Measurements from ENCODE around the gene RPTOR.

RPTOR gene

GRCh38 chr17:80546267-80546666 lies 1.6 kb downstream of the RPTOR start:
- H3K4me1 Mint-ChIP-seq (ENCODE audit: low read depth), result peaks cover 26% of the 10 kb centered on the region
- intact Hi-C loops (cut with micrococcal nuclease), result no loop called here
- no peak overlapping the region for H3K27ac Mint-ChIP-seq
- H3K27me3 Mint-ChIP-seq, result peaks cover 15% of the 10 kb centered on the region
- no peaks in the 10 kb centered on the region for H3K9me3 Mint-ChIP-seq
- H3K4me3 Mint-ChIP-seq, result peak overlapping the region; percentile 89
- peaks cover 10% of the 10 kb centered on the region for H3K36me3 Mint-ChIP-seq (ENCODE audit: low read depth)

DNA sequence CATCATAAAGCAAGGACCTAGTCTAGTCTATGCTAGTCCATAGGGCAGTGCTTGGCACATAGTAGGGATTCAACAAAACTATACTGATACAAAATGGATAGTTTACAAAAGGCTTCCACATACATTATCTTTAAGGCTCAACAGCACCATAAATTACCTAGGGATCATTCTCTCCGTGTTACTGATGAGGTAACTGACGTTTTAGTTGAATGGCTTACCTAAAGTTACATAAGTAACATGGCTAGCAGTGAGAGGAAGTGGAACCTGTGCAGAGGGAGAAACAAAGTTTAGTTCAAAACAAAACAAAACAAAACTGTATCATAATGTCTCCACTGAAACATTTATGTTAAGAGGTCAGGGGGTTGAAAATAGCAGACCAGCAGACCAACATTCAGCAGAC lies 7.9 kb downstream of the RPTOR start:
- peaks cover 25% of the 10 kb centered on the region for H3K4me1 Mint-ChIP-seq (ENCODE audit: low read depth)
- no peak overlapping the region for H3K27ac Mint-ChIP-seq
- no peaks in the 10 kb centered on the region for H3K9me3 Mint-ChIP-seq
- peaks cover 19% of the 10 kb centered on the region for H3K36me3 Mint-ChIP-seq (ENCODE audit: low read depth)
- H3K27me3 Mint-ChIP-seq, result no peaks in the 10 kb centered on the region
- intact Hi-C loops (cut with micrococcal nuclease), result no loop called here
- no peak overlapping the region for H3K4me3 Mint-ChIP-seq

GRCh38 chr17:80555266-80555665 lies 10.6 kb downstream of the RPTOR start:
- peaks cover 24% of the 10 kb centered on the region for H3K4me1 Mint-ChIP-seq (ENCODE audit: low read depth)
- H3K9me3 Mint-ChIP-seq, result no peaks in the 10 kb centered on the region
- H3K4me3 Mint-ChIP-seq, result no peak overlapping the region
- H3K27ac Mint-ChIP-seq, result no peak overlapping the region
- intact Hi-C loops (cut with micrococcal nuclease), result no loop called here
- H3K27me3 Mint-ChIP-seq, result no peaks in the 10 kb centered on the region
- peaks cover 36% of the 10 kb centered on the region for H3K36me3 Mint-ChIP-seq (ENCODE audit: low read depth)

DNA sequence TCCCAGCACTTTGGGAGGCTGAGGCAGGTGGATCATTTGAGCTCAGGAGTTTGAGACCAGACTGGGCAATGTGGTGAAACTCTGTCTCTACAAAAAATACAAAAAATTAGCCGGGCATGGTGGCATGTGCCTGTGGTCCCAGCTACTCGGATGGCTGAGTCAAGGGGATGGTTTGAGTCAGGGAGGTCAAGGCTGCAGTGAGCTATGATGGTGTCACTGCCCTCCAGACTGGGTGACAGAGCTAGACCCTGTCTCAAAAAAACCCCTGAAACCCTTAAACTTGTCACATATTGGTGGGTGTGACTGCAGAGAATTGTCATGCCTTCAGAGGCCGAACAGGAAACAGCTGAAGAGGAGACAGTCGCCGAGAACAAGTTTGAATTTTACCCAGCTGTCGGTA lies 13.4 kb downstream of the RPTOR start:
- peaks cover 12% of the 10 kb centered on the region for H3K4me1 Mint-ChIP-seq (ENCODE audit: low read depth)
- H3K27ac Mint-ChIP-seq, result no peak overlapping the region
- H3K36me3 Mint-ChIP-seq (ENCODE audit: low read depth), result peaks cover 35% of the 10 kb centered on the region
- intact Hi-C loops (cut with micrococcal nuclease), result no loop called here
- no peak overlapping the region for H3K4me3 Mint-ChIP-seq
- no peaks in the 10 kb centered on the region for H3K27me3 Mint-ChIP-seq
- H3K9me3 Mint-ChIP-seq, result no peaks in the 10 kb centered on the region

GRCh38 chr17:80559825-80560251 lies 15.2 kb downstream of the RPTOR start:
- no peak overlapping the region for H3K4me3 Mint-ChIP-seq
- peaks cover 12% of the 10 kb centered on the region for H3K4me1 Mint-ChIP-seq (ENCODE audit: low read depth)
- H3K36me3 Mint-ChIP-seq (ENCODE audit: low read depth), result peaks cover 31% of the 10 kb centered on the region
- no peak overlapping the region for H3K27ac Mint-ChIP-seq
- H3K27me3 Mint-ChIP-seq, result no peaks in the 10 kb centered on the region
- H3K9me3 Mint-ChIP-seq, result no peaks in the 10 kb centered on the region
- intact Hi-C loops (cut with micrococcal nuclease), result no loop called here

GRCh38 chr17:80561541-80562114 lies 17.0 kb downstream of the RPTOR start:
- Mint-ChIP-seq H3K36me3 (ENCODE audit: low read depth) (peaks cover 16% of the 10 kb centered on the region), H3K4me1 (ENCODE audit: low read depth) (peaks cover 12% of the 10 kb centered on the region), H3K9me3 (no peaks in the 10 kb centered on the region), H3K27ac (no peak overlapping the region), H3K27me3 (no peaks in the 10 kb centered on the region), H3K4me3 (no peak overlapping the region)
- intact Hi-C loops (cut with micrococcal nuclease), result no loop called here

DNA sequence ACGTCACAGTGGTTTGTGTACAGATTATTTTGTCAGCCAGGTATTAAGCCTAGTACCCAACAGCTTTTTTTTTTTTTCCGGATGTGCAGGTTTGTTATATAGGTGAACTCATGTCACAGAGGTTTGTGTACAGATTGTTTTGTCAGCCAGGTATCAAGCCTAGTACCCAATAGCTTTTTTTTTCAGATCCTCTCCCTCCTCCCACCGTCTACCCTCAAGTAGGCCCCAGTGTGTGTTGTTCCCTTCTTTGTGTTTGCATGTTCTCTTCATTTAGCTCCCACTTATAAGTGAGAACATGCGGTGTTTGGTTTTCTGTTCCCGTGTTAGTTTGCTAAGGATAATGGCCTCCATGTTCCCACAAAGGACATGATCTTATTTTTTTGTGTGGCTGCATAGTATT lies 19.9 kb downstream of the RPTOR start:
- no peak overlapping the region for H3K27ac Mint-ChIP-seq
- no peaks in the 10 kb centered on the region for H3K9me3 Mint-ChIP-seq
- H3K4me1 Mint-ChIP-seq (ENCODE audit: low read depth), result no peaks in the 10 kb centered on the region
- H3K27me3 Mint-ChIP-seq, result no peaks in the 10 kb centered on the region
- intact Hi-C loops (cut with micrococcal nuclease), result no loop called here
- H3K36me3 Mint-ChIP-seq (ENCODE audit: low read depth), result peaks cover 4% of the 10 kb centered on the region
- no peak overlapping the region for H3K4me3 Mint-ChIP-seq

- intact Hi-C loops (cut with micrococcal nuclease), result no loop called here
- Mint-ChIP-seq H3K4me3 (no peak overlapping the region), H3K4me1 (ENCODE audit: low read depth) (no peaks in the 10 kb centered on the region), H3K36me3 (ENCODE audit: low read depth) (no peaks in the 10 kb centered on the region), H3K9me3 (no peaks in the 10 kb centered on the region), H3K27me3 (no peaks in the 10 kb centered on the region), H3K27ac (no peak overlapping the region)
Measured at GRCh38 chr17:80565343-80566053, 20.9 kb downstream of the RPTOR start.

GRCh38 chr17:80566054-80566400 lies 21.4 kb downstream of the RPTOR start:
- Mint-ChIP-seq H3K4me1 (ENCODE audit: low read depth) (no peaks in the 10 kb centered on the region), H3K27ac (no peak overlapping the region), H3K9me3 (no peaks in the 10 kb centered on the region), H3K36me3 (ENCODE audit: low read depth) (no peaks in the 10 kb centered on the region), H3K4me3 (no peak overlapping the region), H3K27me3 (no peaks in the 10 kb centered on the region)
- intact Hi-C loops (cut with micrococcal nuclease), result no loop called here

GRCh38 chr17:80568246-80568645 lies 23.6 kb downstream of the RPTOR start:
- H3K9me3 Mint-ChIP-seq, result no peaks in the 10 kb centered on the region
- H3K4me3 Mint-ChIP-seq, result no peak overlapping the region
- intact Hi-C loops (cut with micrococcal nuclease), result no loop called here
- peaks cover under 1% of the 10 kb centered on the region for H3K4me1 Mint-ChIP-seq (ENCODE audit: low read depth)
- H3K27ac Mint-ChIP-seq, result no peak overlapping the region
- no peaks in the 10 kb centered on the region for H3K27me3 Mint-ChIP-seq
- no peaks in the 10 kb centered on the region for H3K36me3 Mint-ChIP-seq (ENCODE audit: low read depth)

- Mint-ChIP-seq H3K4me1 (ENCODE audit: low read depth) (peaks cover 8% of the 10 kb centered on the region), H3K27ac (no peak overlapping the region), H3K4me3 (no peak overlapping the region), H3K36me3 (ENCODE audit: low read depth) (no peaks in the 10 kb centered on the region), H3K27me3 (no peaks in the 10 kb centered on the region), H3K9me3 (no peaks in the 10 kb centered on the region)
- intact Hi-C loops (cut with micrococcal nuclease), result loop anchor here (10.0 kb wide), 1 partner anchor 415 kb away; no protein-coding TSS in a partner anchor
Measured at GRCh38 chr17:80569924-80570323, 25.3 kb downstream of the RPTOR start.

DNA sequence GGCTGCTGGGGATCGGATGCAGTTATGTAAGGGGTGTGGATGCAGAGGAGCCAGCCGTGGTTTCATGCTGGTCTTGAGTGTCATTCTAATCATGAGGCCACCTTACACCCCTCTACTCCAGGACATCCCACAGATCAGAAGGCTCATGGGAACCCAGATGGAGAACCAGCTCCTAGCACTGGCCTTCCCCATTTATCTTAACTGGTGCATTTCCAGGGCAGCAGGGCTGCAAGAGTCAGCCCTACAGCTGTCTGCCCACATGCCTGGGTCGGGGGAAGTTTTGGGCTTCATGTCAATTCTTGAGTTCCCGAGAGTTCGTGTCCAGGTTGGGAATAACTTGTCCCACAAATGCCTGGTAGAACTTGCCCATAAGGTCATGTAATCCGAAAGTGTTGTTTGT lies 29.1 kb downstream of the RPTOR start:
- peaks cover 18% of the 10 kb centered on the region for H3K4me1 Mint-ChIP-seq (ENCODE audit: low read depth)
- H3K27ac Mint-ChIP-seq, result no peak overlapping the region
- intact Hi-C loops (cut with micrococcal nuclease), result loop anchor here (10.0 kb wide), 1 partner anchor 411 kb away; no protein-coding TSS in a partner anchor
- H3K9me3 Mint-ChIP-seq, result no peaks in the 10 kb centered on the region
- no peaks in the 10 kb centered on the region for H3K36me3 Mint-ChIP-seq (ENCODE audit: low read depth)
- H3K27me3 Mint-ChIP-seq, result no peaks in the 10 kb centered on the region
- H3K4me3 Mint-ChIP-seq, result no peak overlapping the region

DNA sequence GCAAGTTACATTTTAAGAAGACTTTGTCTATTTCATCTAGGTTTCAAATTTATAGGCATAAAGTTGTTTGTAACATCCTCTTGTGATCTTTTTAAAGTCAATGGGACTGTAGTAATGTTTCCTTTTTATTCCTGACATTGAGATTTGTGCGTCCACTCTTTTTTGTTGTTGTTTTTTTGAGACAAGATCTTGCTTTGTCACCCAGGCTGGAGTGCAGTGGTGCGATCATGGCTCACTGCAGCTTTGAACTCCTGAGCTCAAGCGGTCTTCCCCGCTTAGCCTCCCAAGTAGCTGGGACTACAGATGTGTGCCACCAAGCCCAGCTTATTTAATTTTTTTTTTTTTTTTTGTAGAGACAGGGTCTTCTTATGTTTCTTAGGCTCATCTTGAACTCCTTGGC lies 29.9 kb downstream of the RPTOR start:
- Mint-ChIP-seq H3K27me3 (no peaks in the 10 kb centered on the region), H3K27ac (no peak overlapping the region), H3K9me3 (no peaks in the 10 kb centered on the region), H3K36me3 (ENCODE audit: low read depth) (no peaks in the 10 kb centered on the region), H3K4me3 (no peak overlapping the region), H3K4me1 (ENCODE audit: low read depth) (peaks cover 20% of the 10 kb centered on the region)
- intact Hi-C loops (cut with micrococcal nuclease), result loop anchor here (10.0 kb wide), 1 partner anchor 410 kb away; no protein-coding TSS in a partner anchor

GRCh38 chr17:80575057-80575875 lies 30.6 kb downstream of the RPTOR start:
- intact Hi-C loops (cut with micrococcal nuclease), result loop anchor here (1.0 to 10.0 kb wide), 2 partner anchors 148 to 410 kb away; no protein-coding TSS in a partner anchor
- Mint-ChIP-seq H3K4me1 (ENCODE audit: low read depth) (peaks cover 20% of the 10 kb centered on the region), H3K27me3 (no peaks in the 10 kb centered on the region), H3K36me3 (ENCODE audit: low read depth) (no peaks in the 10 kb centered on the region), H3K27ac (no peak overlapping the region), H3K9me3 (no peaks in the 10 kb centered on the region), H3K4me3 (no peak overlapping the region)
